Panc1 (cell line): ENCODE data around the gene CLMP. TPM values are rescaled to one million over a fixed set of nuclear protein-coding genes. Genes with fewer than 3 reads are reported as not detected.

Source experiments
- ATAC-seq: fragments of 200-7000 bp; cut with Tn5 transposase; 2 replicates; pipeline ENCODE4 v1.9.1; 2020; ENCODE audit warnings: mild to moderate bottlenecking, moderate library complexity
- BruUV-seq: library from RNA; stranded (reverse); fragments of 400-500 nt; replicated peaks from 2 replicates; lab custom pipeline; 2021; lab: Mats Ljungman, UMichigan
- CTCF ChIA-PET: fragments of 300-600 bp; sonication (Branson Sonifier 250); formaldehyde crosslinking; loops from one replicate; lab custom pipeline; 2022; ENCODE audit warnings: antibody characterized with exemption; lab: Charles Lee
- POLR2A ChIA-PET: fragments of 300-600 bp; sonication (Branson Sonifier 250); formaldehyde crosslinking; loops from one replicate; lab custom pipeline; 2022; ENCODE audit warnings: antibody characterized with exemption; lab: Charles Lee
- DNase-seq: peaks from one replicate; pipeline ENCODE4 v3.0.0-alpha.2; 2010; ENCODE audit warnings: low read depth, low spot score
- H3K27ac ChIP-seq: 2 replicates; pipeline ENCODE4 v1.5.1; 2011; ENCODE audit warnings: mild to moderate bottlenecking, low read length, inconsistent platforms
- H3K27me3 ChIP-seq: fragments of 200-500 bp; sonication (Bioruptor generic); 2 replicates; pipeline ENCODE4 v1.6.0; 2014; ENCODE audit warnings: low read length, inconsistent platforms; ENCODE audit not compliant: control insufficient read depth, insufficient read depth
- H3K36me3 ChIP-seq: fragments of 200-500 bp; sonication (Bioruptor generic); 2 replicates; pipeline ENCODE4 v1.5.1; 2014; ENCODE audit warnings: inconsistent platforms, mild to moderate bottlenecking, low read length, moderate library complexity; ENCODE audit not compliant: control insufficient read depth, insufficient read depth
- H3K4me1 ChIP-seq: 2 replicates; pipeline ENCODE4 v1.5.1; 2011; ENCODE audit warnings: inconsistent platforms, mild to moderate bottlenecking, low read length, moderate library complexity; ENCODE audit not compliant: control insufficient read depth, insufficient read depth
- H3K4me3 ChIP-seq, 2 experiments: 2 replicates each; pipeline ENCODE4 v1.5.1; 2011 to 2012; ENCODE audit warnings: low read depth in 2 of 2, low read length in 2 of 2, mild to moderate bottlenecking in 2 of 2, inconsistent platforms in 1 of 2, moderate library complexity in 1 of 2
- H3K9me3 ChIP-seq: fragments of 200-500 bp; sonication (Bioruptor generic); 2 replicates; pipeline ENCODE4 v1.5.1; 2014; ENCODE audit warnings: low read depth, mild to moderate bottlenecking, inconsistent platforms, low read length, moderate library complexity; ENCODE audit not compliant: control insufficient read depth, insufficient read depth
- POLR2AphosphoS5 ChIP-seq: IDR thresholded peaks from 2 replicates; pipeline ENCODE4 v1.6.1; 2012; ENCODE audit warnings: mild to moderate bottlenecking, low read depth, low read length, moderate library complexity
- SIN3A ChIP-seq: IDR thresholded peaks from 2 replicates; pipeline ENCODE4 v1.6.1; 2012; ENCODE audit warnings: low read depth, mild to moderate bottlenecking, low read length, moderate library complexity, borderline replicate concordance; ENCODE audit not compliant: insufficient read depth
- TCF7L2 ChIP-seq: IDR thresholded peaks from 2 replicates; pipeline ENCODE4 v1.6.1; 2011; ENCODE audit warnings: mild to moderate bottlenecking, low read depth, low read length, inconsistent platforms
- in situ Hi-C: cut with HindIII; loops from 2 replicates; pipeline ENCODE4 v1.10.0; 2016; ENCODE audit warnings: low sequenced_read_pairs, low pct_unique_long_range_greater_than_20kb
- intact Hi-C: fragments of 100-400 bp; cut with micrococcal nuclease; formaldehyde crosslinking; loops from one replicate; pipeline ENCODE4 v1.10.0; 2022; ENCODE audit not compliant: unreplicated experiment
- total RNA-seq: library from RNA; stranded (reverse); gene quantifications from one replicate; pipeline ENCODE4 v1.2.1, GENCODE V29; 2021; ENCODE audit not compliant: unreplicated experiment
- TF ChIP-seq, protein P1 (sequence below): fragments of 450-650 bp; IDR thresholded peaks from 2 replicates; pipeline ENCODE4 v1.5.1; 2017; ENCODE audit warnings: mild to moderate bottlenecking
- TF ChIP-seq, protein P2 (sequence below), 2 experiments: IDR thresholded peaks; 2 replicates each; pipeline ENCODE4 v1.6.1; 2011 to 2012; ENCODE audit warnings: low read depth in 2 of 2, control low read depth in 1 of 2, low read length in 1 of 2, mild to moderate bottlenecking in 1 of 2, moderate library complexity in 1 of 2; ENCODE audit not compliant: insufficient read depth in 1 of 2

Gene CLMP
- total RNA-seq, 1 experiment from 2014 or later = 1.5 TPM

DNA sequence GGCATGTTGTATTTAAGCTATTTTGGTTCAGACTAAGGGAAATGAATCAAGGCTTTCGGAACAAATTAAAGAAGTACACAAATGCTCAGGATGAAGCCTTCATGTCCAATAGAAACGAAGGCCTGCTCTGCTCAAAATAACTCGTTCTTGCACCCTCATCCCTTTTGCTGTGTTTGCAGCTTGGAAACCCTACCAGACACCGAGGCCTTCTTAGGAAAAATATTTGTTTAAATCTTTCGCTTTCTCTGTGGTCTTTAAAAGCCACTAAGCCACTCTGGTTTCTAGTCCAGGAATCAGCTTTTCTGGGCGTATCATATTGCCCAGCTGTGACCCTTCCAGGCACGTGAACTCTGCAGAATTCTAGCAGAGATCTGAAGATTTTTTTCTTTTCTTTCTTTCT, 72.2 kb downstream of the CLMP start:
- ChIA-PET POLR2A (no interaction called here), CTCF (no interaction called here)
- no peaks in the 10 kb centered on the region for H3K9me3 ChIP-seq
- DNase-seq (no peak), ATAC-seq (no peak)
- TF ChIP-seq SIN3A (no peak), POLR2AphosphoS5 (no peak), TCF7L2 (no peak)
- TF ChIP-seq, protein P1, sequence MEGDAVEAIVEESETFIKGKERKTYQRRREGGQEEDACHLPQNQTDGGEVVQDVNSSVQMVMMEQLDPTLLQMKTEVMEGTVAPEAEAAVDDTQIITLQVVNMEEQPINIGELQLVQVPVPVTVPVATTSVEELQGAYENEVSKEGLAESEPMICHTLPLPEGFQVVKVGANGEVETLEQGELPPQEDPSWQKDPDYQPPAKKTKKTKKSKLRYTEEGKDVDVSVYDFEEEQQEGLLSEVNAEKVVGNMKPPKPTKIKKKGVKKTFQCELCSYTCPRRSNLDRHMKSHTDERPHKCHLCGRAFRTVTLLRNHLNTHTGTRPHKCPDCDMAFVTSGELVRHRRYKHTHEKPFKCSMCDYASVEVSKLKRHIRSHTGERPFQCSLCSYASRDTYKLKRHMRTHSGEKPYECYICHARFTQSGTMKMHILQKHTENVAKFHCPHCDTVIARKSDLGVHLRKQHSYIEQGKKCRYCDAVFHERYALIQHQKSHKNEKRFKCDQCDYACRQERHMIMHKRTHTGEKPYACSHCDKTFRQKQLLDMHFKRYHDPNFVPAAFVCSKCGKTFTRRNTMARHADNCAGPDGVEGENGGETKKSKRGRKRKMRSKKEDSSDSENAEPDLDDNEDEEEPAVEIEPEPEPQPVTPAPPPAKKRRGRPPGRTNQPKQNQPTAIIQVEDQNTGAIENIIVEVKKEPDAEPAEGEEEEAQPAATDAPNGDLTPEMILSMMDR = no peak
- TF ChIP-seq, protein P2, sequence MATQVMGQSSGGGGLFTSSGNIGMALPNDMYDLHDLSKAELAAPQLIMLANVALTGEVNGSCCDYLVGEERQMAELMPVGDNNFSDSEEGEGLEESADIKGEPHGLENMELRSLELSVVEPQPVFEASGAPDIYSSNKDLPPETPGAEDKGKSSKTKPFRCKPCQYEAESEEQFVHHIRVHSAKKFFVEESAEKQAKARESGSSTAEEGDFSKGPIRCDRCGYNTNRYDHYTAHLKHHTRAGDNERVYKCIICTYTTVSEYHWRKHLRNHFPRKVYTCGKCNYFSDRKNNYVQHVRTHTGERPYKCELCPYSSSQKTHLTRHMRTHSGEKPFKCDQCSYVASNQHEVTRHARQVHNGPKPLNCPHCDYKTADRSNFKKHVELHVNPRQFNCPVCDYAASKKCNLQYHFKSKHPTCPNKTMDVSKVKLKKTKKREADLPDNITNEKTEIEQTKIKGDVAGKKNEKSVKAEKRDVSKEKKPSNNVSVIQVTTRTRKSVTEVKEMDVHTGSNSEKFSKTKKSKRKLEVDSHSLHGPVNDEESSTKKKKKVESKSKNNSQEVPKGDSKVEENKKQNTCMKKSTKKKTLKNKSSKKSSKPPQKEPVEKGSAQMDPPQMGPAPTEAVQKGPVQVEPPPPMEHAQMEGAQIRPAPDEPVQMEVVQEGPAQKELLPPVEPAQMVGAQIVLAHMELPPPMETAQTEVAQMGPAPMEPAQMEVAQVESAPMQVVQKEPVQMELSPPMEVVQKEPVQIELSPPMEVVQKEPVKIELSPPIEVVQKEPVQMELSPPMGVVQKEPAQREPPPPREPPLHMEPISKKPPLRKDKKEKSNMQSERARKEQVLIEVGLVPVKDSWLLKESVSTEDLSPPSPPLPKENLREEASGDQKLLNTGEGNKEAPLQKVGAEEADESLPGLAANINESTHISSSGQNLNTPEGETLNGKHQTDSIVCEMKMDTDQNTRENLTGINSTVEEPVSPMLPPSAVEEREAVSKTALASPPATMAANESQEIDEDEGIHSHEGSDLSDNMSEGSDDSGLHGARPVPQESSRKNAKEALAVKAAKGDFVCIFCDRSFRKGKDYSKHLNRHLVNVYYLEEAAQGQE (IDR thresholded peaks at IDR 0.05; ENCODE audit: insufficient read depth in 1 of 2, low read depth in 2 of 2, low read length in 1 of 2) = no peak
- H3K27ac ChIP-seq = no peak overlapping the region
- no peaks in the 10 kb centered on the region for H3K4me1 ChIP-seq
- H3K27me3 ChIP-seq = no peaks in the 10 kb centered on the region
- no peak overlapping the region for H3K4me3 ChIP-seq
- intact Hi-C loops (no loop called here), in situ Hi-C loops (no loop called here)
- no TSS peak for BruUV-seq
- H3K36me3 ChIP-seq = no peaks in the 10 kb centered on the region

DNA sequence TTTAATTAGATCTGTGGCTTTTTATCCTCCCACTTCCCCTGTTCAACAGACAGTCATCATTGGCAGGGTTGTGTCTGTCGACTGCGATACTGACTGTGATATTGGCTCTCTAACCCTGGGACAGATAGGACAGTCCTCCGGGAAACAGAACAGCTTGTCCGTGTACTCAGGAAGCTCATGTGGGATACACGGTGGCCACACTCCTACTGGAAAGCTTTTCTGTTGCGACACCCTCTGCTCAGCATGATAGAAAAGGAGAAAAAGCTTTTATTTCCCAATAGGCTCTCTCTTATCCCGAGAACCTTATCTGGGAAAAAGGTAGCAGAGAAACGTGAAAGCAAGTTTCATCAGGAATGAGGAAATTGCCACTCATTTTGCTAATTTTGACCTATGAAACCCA, 72.7 kb downstream of the CLMP start:
- no peak for TF ChIP-seq TCF7L2
- intact Hi-C loops = no loop called here
- no peak for DNase-seq
- Histone ChIP-seq H3K4me1 (no peaks in the 10 kb centered on the region), H3K27me3 (no peaks in the 10 kb centered on the region), H3K9me3 (no peaks in the 10 kb centered on the region), H3K27ac (no peak overlapping the region), H3K4me3 (no peak overlapping the region), H3K36me3 (no peaks in the 10 kb centered on the region)
- POLR2A ChIA-PET = interaction anchor here (0.7 kb wide), 1 partner anchor 240 kb away, joined by 3 read pairs; the partner anchor contains the start of gene JHY
- in situ Hi-C loops = no loop called here
- CTCF ChIA-PET = no interaction called here
- ATAC-seq = no peak
- no TSS peak for BruUV-seq

DNA sequence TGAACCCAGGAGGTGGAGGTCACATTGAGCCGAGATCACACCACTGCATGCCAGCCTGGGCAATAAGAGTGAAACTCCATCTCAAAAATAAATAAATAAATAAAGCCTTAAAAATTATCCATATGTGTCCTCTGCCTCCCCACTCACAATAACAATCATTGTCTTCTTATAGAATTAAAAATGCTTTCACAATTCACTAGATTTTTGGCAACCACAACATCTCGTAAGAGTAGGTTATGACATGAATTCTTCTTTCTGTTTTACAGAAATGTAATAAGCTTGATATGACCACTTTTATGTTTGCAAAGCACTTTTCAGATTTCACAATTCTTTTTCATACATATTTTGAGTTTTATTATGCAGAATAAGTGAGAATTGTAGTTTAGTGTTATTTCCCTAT, 78.6 kb downstream of the CLMP start:
- in situ Hi-C loops (no loop called here), intact Hi-C loops (no loop called here)
- TF ChIP-seq POLR2AphosphoS5 = no peak

More for the DNA sequence above, 78.6 kb downstream of the CLMP start:
- Histone ChIP-seq H3K4me3 (no peak overlapping the region), H3K27me3 (no peaks in the 10 kb centered on the region), H3K9me3 (peaks cover 6% of the 10 kb centered on the region; the same call in 1 of the 2 replicates), H3K36me3 (no peaks in the 10 kb centered on the region), H3K4me1 (no peaks in the 10 kb centered on the region), H3K27ac (no peak overlapping the region)
- DNase-seq (no peak), ATAC-seq (no peak)
- CTCF ChIA-PET = interaction anchor here (1.0 kb wide), 1 partner anchor 131 kb away, joined by 5 read pairs; no protein-coding TSS in a partner anchor
- POLR2A ChIA-PET = interaction anchor here (0.6 kb wide), 1 partner anchor 347 kb away, joined by 3 read pairs; no protein-coding TSS in a partner anchor
- no TSS peak for BruUV-seq
